A549 (cell line): ENCODE results near the gene ADAP2. TPM values are rescaled to one million over a fixed set of nuclear protein-coding genes. Genes with fewer than 3 reads are reported as not detected.
"Not testable (repeated sequence)": the region's sequence is repeated elsewhere in the genome, so short reads cannot be mapped to it uniquely, and the experiment has no call there.

Experiments used
- ATAC-seq, 2 experiments: fragments of 200-7000 bp in 1 of 2; fragments of >200 bp in 1 of 2; cut with Nextera tagmentation in 1 of 2; cut with Tn5 transposase in 1 of 2; 3 replicates each; pipeline versions ENCODE4 v1.8.0 to v1.9.1; 2018 to 2020; ENCODE audit warnings: mild to moderate bottlenecking in 1 of 2, moderate library complexity in 1 of 2
- CTCF ChIA-PET: fragments of 300-600 bp; sonication (Branson Sonifier 250); formaldehyde crosslinking; extraction: SDS; loops from one replicate; lab custom pipeline; 2021; ENCODE audit warnings: antibody characterized with exemption, inconsistent platforms; lab: Yijun Ruan, JAX
- POLR2A ChIA-PET: fragments of 350-600 bp; formaldehyde crosslinking; extraction: SDS; loops from one replicate; lab custom pipeline; 2021; ENCODE audit warnings: antibody characterized with exemption, inconsistent platforms; lab: Yijun Ruan, JAX
- DNase-seq, 2 experiments: peaks; one replicate each; pipeline versions ENCODE4 v3.0.0 to v3.0.0-alpha.2; 2011 to 2016; ENCODE audit warnings: low read depth in 1 of 2, low spot score in 1 of 2
- FAIRE-seq: peaks from 2 replicates; lab custom pipeline; 2011; peaks lifted over from hg19 to GRCh38; lab: Jason Lieb, UNC
- H3K27ac ChIP-seq, 2 experiments: fragments of >200 bp; sonication (Bioruptor Twin); formaldehyde crosslinking; 3 replicates each; pipeline ENCODE4 v1.5.1; 2016 to 2017
- H3K4me1 ChIP-seq: fragments of >200 bp; sonication (Bioruptor Twin); formaldehyde crosslinking; 3 replicates; pipeline ENCODE4 v1.6.1; 2016
- H3K4me2 ChIP-seq: fragments of >200 bp; sonication (Bioruptor Twin); formaldehyde crosslinking; 3 replicates; pipeline ENCODE4 v1.6.1; 2016
- H3K4me3 ChIP-seq: fragments of >200 bp; sonication (Bioruptor Twin); formaldehyde crosslinking; 3 replicates; pipeline ENCODE4 v1.5.1; 2016
- H3K9me3 ChIP-seq: fragments of >200 bp; sonication (Bioruptor Twin); formaldehyde crosslinking; 3 replicates; pipeline ENCODE4 v1.6.1; 2016
- CEBPB ChIP-seq, 2 experiments: fragments of >200 bp in 1 of 2; sonication (Bioruptor Twin) in 1 of 2; formaldehyde crosslinking in 1 of 2; IDR thresholded peaks; 2 replicates each; pipeline ENCODE4 v1.6.1; 2012 to 2016
- EHMT2 ChIP-seq: fragments of 200-600 bp; sonication (generic); IDR thresholded peaks from 2 replicates; pipeline ENCODE4 v1.6.1; 2016; ENCODE audit warnings: antibody characterized with exemption, low read depth, mild to moderate bottlenecking, moderate library complexity
- EP300 ChIP-seq, 2 experiments: fragments of >200 bp; sonication (Bioruptor Twin); formaldehyde crosslinking; IDR thresholded peaks; 2 replicates in 1 of 2; 3 replicates in 1 of 2; pipeline ENCODE4 v1.6.1; 2016 to 2017
- ESRRA ChIP-seq: fragments of 150-350 bp; IDR thresholded peaks from 2 replicates; pipeline ENCODE4 v1.6.1; 2014; ENCODE audit warnings: mild to moderate bottlenecking, low read length, borderline replicate concordance
- FOSB ChIP-seq: fragments of 250-450 bp; sonication (Bioruptor Pico); IDR thresholded peaks from 2 replicates; pipeline ENCODE4 v1.5.0; 2020; ENCODE audit warnings: mild to moderate bottlenecking, moderate library complexity
- FOSL2 ChIP-seq, 2 experiments: fragments of 450-650 bp in 1 of 2; fragments of >200 bp in 1 of 2; sonication (Bioruptor Twin) in 1 of 2; formaldehyde crosslinking; IDR thresholded peaks; 2 replicates each; pipeline versions ENCODE4 v1.5.0 to v1.6.1; 2016 to 2020; ENCODE audit warnings: mild to moderate bottlenecking in 1 of 2, moderate library complexity in 1 of 2
- HOXB5 ChIP-seq: fragments of 250-450 bp; sonication (Bioruptor Pico); IDR thresholded peaks from 2 replicates; pipeline ENCODE4 v1.5.0; 2020; ENCODE audit warnings: mild to moderate bottlenecking, moderate library complexity
- MAFK ChIP-seq: fragments of 450-650 bp; IDR thresholded peaks from 2 replicates; pipeline ENCODE4 v1.6.1; 2014; ENCODE audit not compliant: partially characterized antibody
- MAZ ChIP-seq: fragments of 150-350 bp; IDR thresholded peaks from 2 replicates; pipeline ENCODE4 v1.6.1; 2014; ENCODE audit warnings: antibody characterized with exemption, low read depth, low read length, borderline replicate concordance
- NFE2L2 ChIP-seq: fragments of 150-350 bp; conservative IDR thresholded peaks from 2 replicates; pipeline ENCODE4 v1.6.1; 2014; ENCODE audit warnings: low read length
- POLR2A ChIP-seq: IDR thresholded peaks from 2 replicates; pipeline ENCODE4 v1.6.1; 2012; ENCODE audit warnings: mild to moderate bottlenecking, low read length
- RARB ChIP-seq: fragments of 250-450 bp; sonication (Bioruptor Pico); IDR thresholded peaks from 2 replicates; pipeline ENCODE4 v1.8.0; 2021; ENCODE audit warnings: mild to moderate bottlenecking, moderate library complexity
- WGBS: methylation state at CpG from one replicate; pipeline ENCODE4 v1.1.6; 2017; ENCODE audit errors: missing lambda C conversion rate; 5-methylcytosine and 5-hydroxymethylcytosine counted together
- polyA plus RNA-seq, 4 experiments: library from polyadenylated mRNA; depleted of rRNA in 3 of 4; stranded (reverse); fragments of >200 nt; fragmentation: RNase III in 1 of 4; extraction: RNeasy Plus Mini Kit Qiagen cat#74134 plus additional on column Dnase treatment in 1 of 4; gene quantifications; 2 replicates in 3 of 4; 3 replicates in 1 of 4; pipeline ENCODE4 v1.2.3, GENCODE V29; 2011 to 2017
- TF ChIP-seq, protein P1 (sequence below): fragments of 200-600 bp; sonication (generic); IDR thresholded peaks from 2 replicates; pipeline ENCODE4 v1.6.1; 2016; ENCODE audit warnings: antibody characterized with exemption, mild to moderate bottlenecking, moderate library complexity
- TF ChIP-seq, protein P2 (sequence below): fragments of 450-650 bp; IDR thresholded peaks from 2 replicates; pipeline ENCODE4 v1.6.1; 2014; ENCODE audit warnings: antibody characterized with exemption

The ADAP2 gene
- polyA plus RNA-seq, 2 of the 4 experiments (the other 2 are of a cell fraction) = 3.9 to 4.5 TPM

DNA sequence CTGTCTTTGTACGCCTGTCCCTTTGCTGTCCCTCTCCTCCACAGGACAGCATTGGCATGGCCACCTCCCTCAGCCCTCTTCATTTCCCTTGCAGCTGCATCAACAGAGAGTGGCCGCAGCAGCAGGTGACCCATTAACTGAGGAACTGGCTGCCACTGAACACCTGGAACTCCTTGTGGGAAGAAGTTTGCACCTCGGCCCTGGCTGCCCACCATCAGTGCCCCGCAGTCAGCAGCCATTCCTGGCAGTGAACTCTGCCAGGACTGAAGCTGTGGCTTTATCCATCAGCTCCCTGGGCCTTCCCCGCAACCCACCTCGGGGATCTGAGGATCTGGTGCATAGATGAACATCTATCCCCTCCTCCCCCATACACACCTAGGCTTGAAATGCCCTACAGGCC lies 36.0 kb downstream of the ADAP2 start (continued):
- TF ChIP-seq, protein P1, sequence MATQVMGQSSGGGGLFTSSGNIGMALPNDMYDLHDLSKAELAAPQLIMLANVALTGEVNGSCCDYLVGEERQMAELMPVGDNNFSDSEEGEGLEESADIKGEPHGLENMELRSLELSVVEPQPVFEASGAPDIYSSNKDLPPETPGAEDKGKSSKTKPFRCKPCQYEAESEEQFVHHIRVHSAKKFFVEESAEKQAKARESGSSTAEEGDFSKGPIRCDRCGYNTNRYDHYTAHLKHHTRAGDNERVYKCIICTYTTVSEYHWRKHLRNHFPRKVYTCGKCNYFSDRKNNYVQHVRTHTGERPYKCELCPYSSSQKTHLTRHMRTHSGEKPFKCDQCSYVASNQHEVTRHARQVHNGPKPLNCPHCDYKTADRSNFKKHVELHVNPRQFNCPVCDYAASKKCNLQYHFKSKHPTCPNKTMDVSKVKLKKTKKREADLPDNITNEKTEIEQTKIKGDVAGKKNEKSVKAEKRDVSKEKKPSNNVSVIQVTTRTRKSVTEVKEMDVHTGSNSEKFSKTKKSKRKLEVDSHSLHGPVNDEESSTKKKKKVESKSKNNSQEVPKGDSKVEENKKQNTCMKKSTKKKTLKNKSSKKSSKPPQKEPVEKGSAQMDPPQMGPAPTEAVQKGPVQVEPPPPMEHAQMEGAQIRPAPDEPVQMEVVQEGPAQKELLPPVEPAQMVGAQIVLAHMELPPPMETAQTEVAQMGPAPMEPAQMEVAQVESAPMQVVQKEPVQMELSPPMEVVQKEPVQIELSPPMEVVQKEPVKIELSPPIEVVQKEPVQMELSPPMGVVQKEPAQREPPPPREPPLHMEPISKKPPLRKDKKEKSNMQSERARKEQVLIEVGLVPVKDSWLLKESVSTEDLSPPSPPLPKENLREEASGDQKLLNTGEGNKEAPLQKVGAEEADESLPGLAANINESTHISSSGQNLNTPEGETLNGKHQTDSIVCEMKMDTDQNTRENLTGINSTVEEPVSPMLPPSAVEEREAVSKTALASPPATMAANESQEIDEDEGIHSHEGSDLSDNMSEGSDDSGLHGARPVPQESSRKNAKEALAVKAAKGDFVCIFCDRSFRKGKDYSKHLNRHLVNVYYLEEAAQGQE = no peak
- TF ChIP-seq NFE2L2 = no peak

DNA sequence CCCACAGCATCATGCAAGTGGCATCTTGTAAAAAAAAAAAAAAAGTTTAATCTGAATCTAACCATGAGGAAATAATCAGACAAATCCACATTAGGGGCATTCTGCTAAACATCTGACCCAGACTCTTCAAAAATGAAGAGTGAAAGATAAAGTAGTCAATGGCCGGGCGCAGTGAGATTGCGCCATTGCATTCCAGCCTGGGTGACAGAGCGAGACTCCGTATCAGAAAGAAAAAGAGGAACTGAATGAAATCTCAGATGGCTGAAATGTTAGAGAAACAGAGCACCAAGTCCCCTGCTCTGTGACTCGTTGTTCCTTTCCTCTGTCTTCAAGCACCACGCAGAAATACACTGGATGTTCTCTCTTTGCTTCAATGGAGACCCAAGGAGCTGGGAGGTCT lies 36.4 kb downstream of the ADAP2 start:
- Histone ChIP-seq H3K4me2 (no peak overlapping the region), H3K4me3 (no peak overlapping the region), H3K4me1 (peaks cover 17% of the 10 kb centered on the region), H3K9me3 (no peaks in the 10 kb centered on the region), H3K27ac (no peak overlapping the region)
- ChIA-PET POLR2A (no interaction called here), CTCF (interaction anchor here (0.5 to 2.2 kb wide), 4 partner anchors 10 to 1634 kb away, joined by 3 to 5 read pairs (median 4); partner anchors contain the start of gene RNF135)
- no peak for DNase-seq
- 75% methylated on average over 7 of the region's 7 CpGs for WGBS
- no peak for FAIRE-seq
- ATAC-seq = no peak
- no peak for TF ChIP-seq EHMT2
- TF ChIP-seq MAZ = no peak
- 0 out of 4 replicates have a peak, but pooled peaks of 1 of the 2 experiments have one; percentile 40 for TF ChIP-seq CEBPB (IDR thresholded peaks at IDR 0.05)

DNA sequence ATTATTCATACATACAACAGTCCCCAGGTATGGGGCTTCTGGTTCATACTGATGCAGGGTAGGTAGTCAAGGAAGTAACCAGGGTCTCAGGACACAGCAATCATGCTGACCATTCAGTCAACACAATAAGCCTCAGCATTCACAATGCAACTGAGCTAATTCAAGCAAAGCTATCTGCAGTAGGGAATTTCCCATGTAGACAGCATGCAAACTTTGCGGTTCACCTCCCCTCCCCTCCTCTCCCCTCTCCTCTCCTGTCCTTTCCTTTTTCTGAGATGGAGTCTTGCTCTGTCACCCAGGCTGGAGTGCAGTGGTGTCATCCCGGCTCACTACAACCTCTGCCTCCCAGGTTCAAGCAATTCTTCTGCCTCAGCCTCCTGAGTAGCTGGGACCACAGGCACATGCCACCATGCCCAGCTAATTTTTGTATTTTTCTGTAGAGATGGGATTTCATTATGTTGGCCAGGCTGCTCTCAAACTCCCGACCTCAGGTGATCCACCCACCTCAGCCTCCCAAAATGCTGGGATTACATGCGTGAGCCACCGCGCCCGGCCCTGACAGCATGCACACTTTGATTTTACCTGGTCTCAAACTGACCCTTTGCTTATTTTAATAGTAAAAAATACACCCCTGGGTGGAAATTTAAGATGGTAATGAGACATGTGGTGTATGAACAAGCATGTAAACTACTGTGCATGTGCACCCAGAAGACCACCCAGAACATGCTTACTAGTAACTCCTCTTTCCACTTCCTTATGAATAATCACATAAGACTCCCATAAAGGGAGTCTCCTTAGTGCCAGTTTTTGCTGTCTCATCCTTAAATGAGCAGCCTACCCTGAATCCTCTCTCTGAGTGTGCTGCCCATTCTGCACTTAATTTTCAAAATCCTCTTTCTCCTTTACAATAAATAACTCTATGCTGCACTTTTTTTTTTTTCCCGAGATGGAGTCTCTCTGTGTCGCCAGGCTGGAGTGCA lies 39.8 kb downstream of the ADAP2 start:
- ChIA-PET CTCF (interaction anchor here (0.9 to 1.6 kb wide), 3 partner anchors 8 to 255 kb away, joined by 3 to 6 read pairs (median 3); partner anchors contain the start of gene NF1), POLR2A (interaction anchor here (1.2 kb wide), 1 partner anchor 10 kb away, joined by 8 read pairs; the partner anchor contains the start of gene RNF135)
- Histone ChIP-seq H3K4me3 (no peak overlapping the region), H3K4me1 (peaks cover 17% of the 10 kb centered on the region), H3K4me2 (peak overlapping the region; percentile 24; the same call in 1 of the 3 replicates), H3K9me3 (no peaks in the 10 kb centered on the region), H3K27ac (peak overlapping the region; percentile 28 to 75)
- 82% methylated on average over 9 of the region's 9 CpGs for WGBS
- no peak for TF ChIP-seq MAZ
- TF ChIP-seq, protein P2, sequence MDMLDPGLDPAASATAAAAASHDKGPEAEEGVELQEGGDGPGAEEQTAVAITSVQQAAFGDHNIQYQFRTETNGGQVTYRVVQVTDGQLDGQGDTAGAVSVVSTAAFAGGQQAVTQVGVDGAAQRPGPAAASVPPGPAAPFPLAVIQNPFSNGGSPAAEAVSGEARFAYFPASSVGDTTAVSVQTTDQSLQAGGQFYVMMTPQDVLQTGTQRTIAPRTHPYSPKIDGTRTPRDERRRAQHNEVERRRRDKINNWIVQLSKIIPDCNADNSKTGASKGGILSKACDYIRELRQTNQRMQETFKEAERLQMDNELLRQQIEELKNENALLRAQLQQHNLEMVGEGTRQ = no peak
- peak; percentile 89 for TF ChIP-seq MAFK
- TF ChIP-seq ESRRA = no peak
- TF ChIP-seq NFE2L2 = 0 out of 2 replicates have a peak, but pooled peaks have one; percentile 19
- TF ChIP-seq HOXB5 = no peak
- DNase-seq (peak in 1 of 2 experiments; percentile 55), ATAC-seq (peak; percentile 63 to 79; a peak in 4 of 6 replicates), FAIRE-seq (no peak)

DNA sequence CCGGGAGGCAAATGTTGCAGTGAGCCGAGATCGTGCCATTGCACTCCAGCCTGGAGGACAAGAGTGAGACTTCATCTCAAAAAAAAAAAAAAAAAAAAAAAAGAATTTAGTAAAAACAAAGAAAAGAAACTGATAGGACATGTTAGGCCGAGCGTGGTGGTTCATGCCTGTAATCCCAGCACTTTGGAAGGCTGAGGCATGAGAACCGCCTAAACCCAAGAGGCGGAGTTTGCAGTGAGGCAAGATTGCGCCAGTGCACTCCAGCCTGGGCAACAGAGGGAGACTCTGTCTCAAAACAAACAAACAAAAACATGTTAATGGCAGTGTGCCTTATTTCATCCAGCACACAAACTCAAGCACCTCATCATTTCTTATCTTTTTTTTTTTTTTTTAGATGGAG lies 42.6 kb downstream of the ADAP2 start:
- H3K4me2 ChIP-seq, H3K9me3 ChIP-seq, H3K27ac ChIP-seq, CTCF ChIA-PET, DNase-seq, POLR2A ChIA-PET, ATAC-seq, FAIRE-seq, H3K4me3 ChIP-seq: not testable (repeated sequence)
- 94% methylated on average over 8 of the region's 8 CpGs for WGBS
- peaks cover 26% of the 10 kb centered on the region for H3K4me1 ChIP-seq

DNA sequence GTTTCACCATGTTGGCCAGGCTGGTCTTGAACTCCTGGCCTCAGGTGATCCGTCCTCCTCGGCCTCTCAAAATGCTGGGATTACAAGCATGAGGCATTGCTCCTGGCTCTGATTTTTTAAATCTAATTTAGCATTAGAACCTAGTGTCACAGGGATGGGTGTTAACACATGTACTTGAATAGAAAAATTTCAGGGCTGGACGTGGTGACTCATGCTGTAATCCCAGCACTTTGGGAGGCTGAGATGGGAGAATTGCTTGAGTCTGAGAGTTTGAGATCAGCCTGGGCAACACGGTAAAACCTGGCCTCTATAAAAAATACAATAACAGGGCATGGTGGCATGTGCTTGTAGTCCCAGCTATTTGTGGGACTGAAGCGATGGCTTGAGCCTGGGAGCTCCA lies 43.1 kb downstream of the ADAP2 start:
- DNase-seq = no peak
- no peak for ATAC-seq
- TF ChIP-seq FOSB (CRISPR knock-in tag) (no peak), EP300 (IDR thresholded peaks at IDR 0.05) (no peak), POLR2A (no peak), RARB (CRISPR knock-in tag) (no peak), FOSL2 (IDR thresholded peaks at IDR 0.05) (no peak), FOSL2 (CRISPR knock-in tag; IDR thresholded peaks at IDR 0.05) (peak; percentile 56), MAFK (no peak)
- Histone ChIP-seq H3K4me1 (peaks cover 26% of the 10 kb centered on the region), H3K27ac (no peak overlapping the region), H3K4me3 (no peak overlapping the region), H3K4me2 (no peak overlapping the region), H3K9me3 (no peaks in the 10 kb centered on the region)
- 67% methylated on average over 5 of the region's 5 CpGs for WGBS
- ChIA-PET CTCF (interaction anchor here (0.6 kb wide), 1 partner anchor 126 kb away, joined by 3 read pairs; no protein-coding TSS in a partner anchor), POLR2A (no interaction called here)
- no peak for FAIRE-seq
